GM12801 (cell line): ENCODE results near the gene KCNH1.

Experiments
- CTCF ChIP-seq: IDR thresholded peaks from one replicate; pipeline ENCODE4 v1.5.1; 2011; ENCODE audit warnings: control low read depth; ENCODE audit not compliant: insufficient read length; ENCODE audit errors: extremely low read depth

KCNH1 gene

GRCh38 chr1:210686841-210687240 lies 447.1 kb downstream of the KCNH1 start:
- no peak for TF ChIP-seq CTCF

- no peak for TF ChIP-seq CTCF
Observed at GRCh38 chr1:210685295-210685650, 448.7 kb downstream of the KCNH1 start.

- TF ChIP-seq CTCF: no peak
Observed at GRCh38 chr1:210684466-210685294, 449.3 kb downstream of the KCNH1 start.

- no peak for TF ChIP-seq CTCF
Observed at GRCh38 chr1:210683403-210684047, 450.4 kb downstream of the KCNH1 start.

GRCh38 chr1:210681158-210681557 lies 452.8 kb downstream of the KCNH1 start:
- no peak for TF ChIP-seq CTCF

GRCh38 chr1:210678306-210678705 lies 455.6 kb downstream of the KCNH1 start:
- TF ChIP-seq CTCF: no peak

GRCh38 chr1:210677533-210677932 lies 456.4 kb downstream of the KCNH1 start:
- no peak for TF ChIP-seq CTCF
